ENCODE results near the gene DNTT.

The DNTT gene

DNA sequence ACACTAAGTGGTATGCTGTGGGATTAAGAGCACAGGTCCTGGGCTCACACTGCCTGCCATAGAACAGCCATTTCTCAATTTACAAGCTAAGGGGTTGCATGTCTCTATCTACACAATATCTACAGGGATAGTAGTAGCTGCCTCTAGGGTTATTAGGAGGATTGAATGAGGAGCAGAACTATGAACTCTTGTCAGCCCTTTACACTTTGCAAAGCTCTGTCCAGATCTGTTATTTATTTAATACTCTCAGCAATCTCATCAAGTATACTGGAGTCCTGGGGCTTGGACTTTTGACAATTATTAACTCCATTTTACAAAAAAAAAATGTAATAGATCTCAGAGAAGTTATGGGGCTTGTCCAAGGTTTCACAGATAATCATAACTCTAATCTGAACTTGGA lies 47.8 kb downstream of the DNTT start:
- no peak for DNase-seq

DNA sequence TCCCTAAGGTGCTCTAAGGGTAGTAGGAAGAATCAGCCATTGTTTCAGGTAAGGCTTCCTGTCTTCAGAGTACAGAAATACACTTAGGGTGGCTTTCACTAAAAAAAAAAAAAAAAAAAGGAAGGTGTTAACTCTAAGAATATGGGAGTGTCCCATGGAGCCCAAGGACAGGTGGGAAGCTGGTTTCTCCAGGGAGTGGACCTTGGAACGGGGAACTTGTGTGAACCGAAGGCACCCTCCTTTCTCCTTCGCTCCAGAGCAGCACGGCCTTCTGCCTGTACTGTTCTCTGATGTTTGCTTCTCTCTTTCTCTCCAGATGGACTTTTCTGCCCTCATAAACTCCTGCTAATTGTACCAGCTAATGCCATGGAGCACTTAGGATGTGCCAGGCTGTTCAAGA lies 48.3 kb downstream of the DNTT start:
- no peak for DNase-seq

DNA sequence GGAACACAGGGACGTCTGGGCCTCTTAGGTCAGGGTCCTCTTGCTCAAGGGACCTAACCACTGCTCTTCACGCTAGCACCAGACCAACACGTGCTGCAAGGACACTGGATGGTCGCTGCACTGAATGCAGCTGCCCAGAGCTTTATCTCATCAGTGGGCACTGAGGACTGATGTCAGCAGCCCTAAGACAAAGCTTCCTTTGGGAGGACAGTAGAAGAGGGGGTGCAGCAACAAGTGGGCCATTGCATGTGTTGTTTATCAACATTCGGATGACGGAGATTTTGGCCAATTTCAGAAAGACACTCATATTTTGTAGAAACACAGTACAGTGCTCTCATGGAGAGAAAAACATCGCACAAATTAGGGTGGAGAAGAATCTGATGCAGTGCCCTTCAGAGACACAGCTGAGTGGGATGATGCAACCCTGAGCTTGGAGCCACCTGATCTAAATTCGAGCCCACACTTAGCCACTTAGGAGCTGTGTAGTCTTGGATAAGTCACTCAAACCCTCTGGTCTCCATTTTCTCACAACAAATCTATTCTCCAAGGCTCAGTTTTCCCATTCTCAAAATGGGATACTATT lies 52.9 kb downstream of the DNTT start:
- DNase-seq = no peak

DNA sequence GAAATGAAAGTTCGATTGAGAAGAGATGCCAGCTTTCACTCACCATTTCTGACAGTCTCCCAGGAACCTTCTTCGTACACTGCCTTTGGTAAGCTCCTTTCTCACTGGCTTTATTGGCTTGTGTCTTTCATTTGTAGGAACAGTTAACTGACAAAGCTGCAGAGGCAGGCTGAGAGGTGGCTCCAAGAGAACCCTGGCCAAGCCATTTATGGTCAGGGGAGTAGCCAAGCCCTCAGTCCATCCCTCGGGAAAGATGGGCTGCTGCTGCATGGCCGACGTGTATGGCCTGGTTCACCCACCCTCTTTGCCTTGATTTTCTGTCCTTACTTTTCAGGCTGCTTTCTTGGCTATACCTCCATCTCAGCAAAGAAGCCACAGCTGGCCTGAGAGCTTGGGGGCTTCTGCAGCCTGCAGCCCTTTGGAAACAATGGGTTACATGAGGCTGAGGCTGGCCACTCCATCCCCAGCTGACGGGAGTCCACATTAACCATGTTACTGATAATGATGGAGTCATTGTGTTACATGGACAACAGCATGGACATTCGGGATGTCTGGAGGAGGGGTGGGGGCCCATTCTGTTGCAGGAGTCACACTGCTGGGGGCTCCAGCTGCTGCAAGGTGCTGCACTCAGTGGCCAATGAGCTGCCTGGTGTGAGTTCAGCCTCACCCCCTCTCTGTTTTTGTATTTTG lies 54.8 kb downstream of the DNTT start, which contains the start of gene OPALIN:
Gene OPALIN (minus strand): TSS at position 152 of the 690 bp plus-strand sequence. CDS start 106 bp downstream, at position 46.
- no peak for DNase-seq

DNA sequence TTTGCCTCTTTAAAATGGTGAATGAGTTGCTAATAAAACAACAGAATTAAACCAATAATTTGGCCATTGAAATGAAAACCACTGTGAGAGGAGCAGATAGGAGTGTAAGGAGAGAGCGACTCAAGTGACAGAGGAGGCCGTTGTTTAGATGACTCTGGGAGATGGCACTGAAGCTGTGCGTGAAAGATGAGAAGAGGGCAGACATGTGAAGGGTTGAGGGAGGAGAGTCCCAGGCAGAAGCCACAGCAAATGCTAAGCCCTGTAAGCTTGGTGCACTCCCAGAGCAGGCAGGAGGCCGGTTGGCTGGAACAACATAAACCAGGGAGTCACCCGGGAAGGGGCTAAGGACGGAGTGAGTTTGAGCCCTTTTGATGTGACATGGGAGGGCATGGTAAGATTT lies 55.4 kb downstream of the DNTT start:
- no peak for DNase-seq

DNA sequence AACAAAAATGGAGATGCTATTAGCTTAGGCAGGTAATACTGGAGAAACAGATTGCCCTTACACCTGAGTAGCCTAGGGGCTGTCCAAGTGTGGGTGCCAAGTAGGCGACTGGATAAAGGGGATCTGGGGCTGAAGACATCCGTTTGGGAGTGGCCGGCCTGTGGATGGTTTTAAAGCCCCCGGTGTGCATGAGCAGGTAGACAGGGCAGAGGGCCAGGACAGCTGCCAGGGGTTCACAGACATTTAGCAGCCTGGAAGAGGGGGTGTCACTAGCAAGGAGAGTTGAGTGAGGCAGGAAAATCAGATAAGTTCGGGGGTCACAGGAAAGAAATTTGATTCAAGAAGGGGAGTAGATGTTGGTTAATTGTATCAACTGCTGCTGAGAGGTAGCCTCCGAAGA lies 56.1 kb downstream of the DNTT start:
- no peak for DNase-seq

DNA sequence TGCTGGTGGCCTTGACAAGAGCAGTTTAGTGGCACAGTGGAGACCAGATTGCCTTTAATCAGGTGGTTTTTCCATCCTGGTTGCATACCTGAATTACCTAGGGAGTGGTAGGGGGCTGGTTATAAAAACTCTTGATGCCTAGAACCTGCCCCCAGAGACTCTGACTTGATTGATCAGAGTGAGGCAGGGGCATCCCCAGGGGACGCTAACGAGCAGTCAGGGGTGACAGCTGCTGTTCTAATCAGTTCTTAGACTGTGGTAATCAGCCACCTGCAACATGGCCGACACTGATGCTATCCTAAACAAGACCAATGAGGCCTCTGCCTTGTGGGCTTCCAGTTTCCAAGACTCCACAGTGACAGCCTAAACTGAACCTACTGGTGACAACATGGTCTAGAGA lies 56.5 kb downstream of the DNTT start:
- no peak for DNase-seq

DNA sequence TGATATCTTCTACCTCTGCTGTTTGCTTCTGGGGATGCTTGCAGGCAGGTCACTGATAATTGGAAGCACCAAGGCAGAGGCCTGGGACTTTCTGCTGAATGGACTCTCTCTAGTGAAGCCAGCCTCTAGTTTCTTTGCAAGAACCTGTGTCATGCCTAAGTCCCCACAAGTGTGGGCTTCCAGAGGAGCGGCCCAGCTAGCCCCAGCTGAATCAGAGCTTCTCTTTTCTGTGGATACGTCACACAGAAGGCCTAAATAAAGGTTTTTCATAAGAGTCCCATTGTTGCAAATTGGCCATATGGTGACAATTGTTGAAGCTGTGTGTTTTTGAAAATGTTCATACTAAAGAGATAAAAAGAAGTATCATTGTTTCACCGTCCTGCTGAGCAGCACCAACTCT lies 61.3 kb downstream of the DNTT start:
- DNase-seq = no peak

DNA sequence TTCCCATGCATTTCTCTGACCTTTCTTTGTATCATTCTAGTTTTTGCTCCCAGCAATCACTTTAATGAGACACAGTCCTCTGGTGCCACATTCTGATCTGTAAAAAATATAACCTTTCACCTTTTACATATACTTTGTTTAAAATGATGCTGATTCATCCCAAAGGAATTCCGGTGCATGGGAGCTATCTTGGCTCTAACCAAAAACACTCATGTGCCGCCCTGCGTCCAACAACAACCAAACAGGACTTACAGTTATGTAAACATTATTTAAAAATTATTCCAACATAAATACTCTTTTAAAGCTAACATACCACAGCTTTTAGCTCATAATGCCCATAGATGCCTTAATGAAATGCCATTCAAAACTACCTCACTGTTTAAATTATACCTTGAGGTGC lies 62.3 kb downstream of the DNTT start:
- no peak for DNase-seq

DNA sequence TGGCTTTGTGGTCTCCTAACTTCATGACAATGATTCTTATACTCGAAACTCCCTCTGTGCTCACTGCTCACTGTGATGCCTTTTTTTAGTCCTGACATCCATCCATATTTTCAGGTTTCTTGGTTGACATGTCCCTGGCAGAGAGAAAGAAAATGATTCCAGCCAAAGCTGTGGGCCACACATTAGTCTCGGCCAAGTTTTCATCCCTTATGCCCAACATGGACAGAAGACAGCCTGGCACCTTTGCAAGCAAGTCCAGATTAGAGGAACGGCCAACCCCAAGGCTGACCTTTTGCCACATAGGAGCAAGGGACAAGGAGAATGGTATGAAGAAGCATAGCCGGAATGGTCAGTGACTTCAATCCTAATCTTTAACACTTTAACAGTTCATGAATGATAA lies 63.2 kb downstream of the DNTT start:
- DNase-seq = no peak

DNA sequence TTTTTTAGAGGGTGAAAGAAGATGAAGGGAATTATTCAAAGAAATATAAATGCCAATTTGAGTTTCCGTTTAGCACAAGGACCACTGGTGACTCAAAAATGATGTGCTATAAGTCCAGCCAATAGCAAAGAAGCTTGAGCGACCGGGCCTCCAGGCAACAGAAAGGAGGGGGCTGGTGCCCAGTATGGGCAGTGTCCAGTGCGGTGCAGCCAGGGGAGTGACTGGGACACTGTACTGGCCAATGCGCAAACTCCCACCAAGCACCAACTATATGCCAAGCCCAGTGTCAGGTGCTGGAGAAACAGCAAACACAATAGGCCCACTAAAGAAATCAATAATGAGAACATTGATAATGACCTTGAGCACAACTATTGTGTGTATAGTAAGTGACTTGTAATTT lies 64.7 kb downstream of the DNTT start:
- DNase-seq = no peak

DNA sequence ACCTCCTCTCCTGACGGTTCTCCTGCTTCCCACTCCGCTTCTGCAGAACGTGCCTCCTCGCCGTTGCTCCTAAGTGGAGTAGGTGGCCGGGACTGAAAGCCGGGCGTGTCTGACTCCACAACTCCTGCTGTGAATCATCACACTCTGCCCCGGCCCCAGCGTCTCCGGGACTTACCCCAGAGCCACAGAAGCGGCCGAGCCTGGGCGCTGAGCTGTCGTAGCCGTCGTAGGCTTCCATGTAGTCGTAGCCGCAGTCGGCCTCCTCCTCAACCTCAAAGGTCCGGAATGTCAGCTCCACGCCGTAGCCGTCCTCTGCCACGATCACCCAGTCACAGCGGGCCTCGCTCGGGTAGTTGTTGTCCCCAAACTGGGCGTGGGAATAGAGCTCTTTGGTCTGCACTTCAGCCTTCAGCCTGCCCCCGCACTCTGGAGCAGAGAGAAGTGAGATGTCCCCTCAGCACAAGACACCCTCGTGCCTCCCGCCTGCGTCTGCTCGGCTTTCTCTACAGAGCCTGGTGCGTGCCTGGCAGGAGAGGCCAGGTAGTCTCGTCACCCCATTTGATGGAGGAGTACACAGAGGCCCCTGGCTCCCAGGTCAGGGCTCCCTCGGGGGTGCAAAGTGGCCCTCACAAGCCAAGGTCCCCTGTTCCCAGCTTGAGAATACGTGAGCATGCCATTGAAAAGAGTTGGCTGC lies 65.8 kb downstream of the DNTT start:
- no peak for DNase-seq

DNA sequence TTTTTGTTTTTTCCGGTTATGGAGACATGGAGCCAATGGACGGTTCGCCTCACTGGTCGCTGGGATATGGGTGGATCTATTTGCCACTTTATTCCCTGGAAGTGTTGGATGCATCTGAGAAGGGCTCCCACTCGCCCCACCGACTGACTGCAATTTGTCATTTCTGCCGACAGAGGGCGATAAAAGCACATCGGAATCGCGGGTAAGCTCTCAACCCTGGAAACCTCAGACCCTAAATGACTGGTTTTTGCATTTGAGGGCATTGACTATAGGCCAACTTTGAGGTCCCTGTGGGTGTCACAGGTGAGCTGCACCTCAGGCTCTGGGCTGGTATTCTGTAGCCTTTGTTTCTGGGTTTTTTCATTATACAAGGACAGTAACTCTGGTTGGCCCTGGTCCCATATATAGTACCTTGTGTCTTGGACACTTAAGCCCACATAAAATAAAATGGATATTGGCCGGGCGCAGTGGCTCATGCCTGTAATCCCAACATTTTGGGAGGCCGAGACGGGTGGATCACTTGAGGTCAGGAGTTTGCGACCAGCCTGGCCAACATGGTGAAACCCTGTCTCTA lies 66.4 kb downstream of the DNTT start:
- peak; percentile 44 for DNase-seq

DNA sequence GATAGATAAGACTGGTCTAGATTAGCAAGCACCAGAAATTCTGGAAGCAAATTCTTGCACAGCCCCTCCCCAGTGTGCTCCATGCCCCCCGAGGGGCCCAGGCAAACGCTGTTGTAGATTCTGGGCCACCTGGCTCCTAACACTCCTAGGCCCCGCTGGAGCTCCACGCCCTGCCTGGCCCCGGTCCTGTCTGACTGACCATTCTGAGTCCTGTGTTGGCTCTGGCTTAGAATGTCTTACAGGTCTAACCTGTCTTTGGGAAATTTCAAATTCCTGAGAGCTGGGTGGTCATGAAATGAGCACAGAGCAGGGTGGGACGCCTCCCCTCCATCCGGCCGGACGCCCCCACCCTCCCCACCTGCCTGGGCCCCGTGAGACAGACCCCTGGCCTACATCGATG lies 67.1 kb downstream of the DNTT start:
- no peak for DNase-seq

DNA sequence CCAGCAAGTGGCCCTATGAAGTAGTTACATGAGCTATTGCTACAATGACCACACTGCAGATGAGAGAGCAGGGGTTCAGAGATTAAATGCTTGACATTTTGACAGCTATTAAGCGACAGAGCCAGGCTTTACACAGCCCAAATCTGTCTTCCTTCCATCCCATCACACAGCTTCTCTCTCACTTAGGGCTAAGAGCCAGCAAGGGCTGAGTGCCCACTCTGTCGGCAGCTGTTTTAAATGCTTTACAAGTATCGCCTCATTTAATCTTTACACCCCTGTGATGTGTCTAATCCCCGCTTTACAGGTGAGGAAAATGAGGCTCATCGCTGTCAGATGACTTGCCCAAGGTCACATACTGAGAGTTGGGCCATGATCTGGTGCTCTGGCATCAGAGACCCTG lies 69.8 kb downstream of the DNTT start:
- DNase-seq = no peak

DNA sequence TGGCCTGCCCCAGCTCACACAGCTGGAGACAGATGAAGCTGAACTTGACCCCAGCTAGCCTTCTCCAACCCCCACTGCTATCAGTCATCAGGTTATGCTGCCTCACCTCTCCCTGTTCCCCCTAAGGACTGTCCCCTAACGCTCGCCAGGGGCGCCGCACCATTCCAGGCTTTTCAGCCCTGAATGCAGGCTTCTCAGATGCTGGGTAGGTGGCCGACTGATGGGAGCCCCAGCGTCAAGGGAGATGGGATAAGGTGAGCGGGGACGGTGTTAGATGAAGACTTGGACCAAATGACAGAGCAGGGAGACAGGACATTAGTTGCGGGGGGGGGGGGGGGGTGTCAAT lies 70.4 kb downstream of the DNTT start:
- DNase-seq = no peak

DNA sequence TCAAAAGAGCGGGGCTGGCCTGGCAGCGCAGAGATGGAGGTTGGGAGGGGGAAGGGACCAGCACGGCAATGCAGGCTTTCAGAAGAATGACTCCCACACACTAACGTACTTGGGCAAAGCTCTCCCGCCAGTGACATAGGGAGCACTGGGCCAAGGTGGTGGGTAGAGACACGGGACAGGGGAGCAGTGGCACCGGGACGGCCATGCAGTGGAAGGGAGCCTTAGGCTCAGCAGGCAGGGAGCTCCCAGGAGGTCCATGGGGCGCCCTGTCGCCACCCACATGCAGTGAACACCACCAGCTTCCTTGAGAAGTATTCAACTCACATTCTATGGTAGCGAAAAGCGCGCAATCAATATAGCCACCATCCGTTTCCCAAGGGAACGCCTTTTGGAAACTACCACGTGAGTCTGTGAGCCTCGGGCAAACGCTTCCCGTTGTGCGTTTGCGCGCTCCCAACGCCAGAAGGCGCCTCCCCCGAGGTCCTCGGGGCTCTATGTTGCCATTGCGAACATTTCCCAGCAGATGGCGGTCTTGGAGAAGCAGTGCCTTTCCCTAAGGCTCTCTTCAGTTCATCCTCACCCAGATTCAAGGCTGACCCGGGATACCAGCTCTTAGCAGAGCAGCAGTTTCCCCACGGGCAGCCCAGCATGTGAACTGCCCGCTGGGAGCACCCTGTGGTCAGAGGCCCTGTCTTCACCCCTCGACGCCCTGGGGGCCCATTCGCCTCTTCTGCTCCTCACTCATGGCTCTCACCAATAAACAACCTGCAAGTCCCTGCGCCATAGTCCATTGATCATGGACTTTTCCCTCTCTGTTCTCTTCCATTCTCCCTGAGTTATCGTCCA lies 71.0 kb downstream of the DNTT start:
- DNase-seq = peak; percentile 67

DNA sequence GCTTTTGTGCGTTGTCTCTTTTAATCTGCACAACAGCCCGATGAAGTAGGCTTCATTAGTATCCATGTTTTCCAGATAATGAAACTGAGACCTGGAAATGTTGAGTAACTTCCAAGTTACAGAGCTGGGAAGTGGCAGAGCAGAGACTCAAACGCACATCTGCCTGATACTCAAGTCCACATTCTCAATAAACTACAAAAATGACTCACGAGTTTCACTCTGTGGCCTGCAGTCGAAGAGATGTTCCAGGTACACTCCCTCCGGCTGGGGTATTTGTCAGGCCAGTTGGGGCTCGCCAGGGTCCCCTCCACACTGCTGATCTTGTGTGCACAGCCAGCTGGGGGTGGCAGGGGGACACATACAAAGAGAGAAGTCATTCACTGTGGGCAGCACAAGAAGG lies 72.2 kb downstream of the DNTT start:
- DNase-seq = no peak

DNA sequence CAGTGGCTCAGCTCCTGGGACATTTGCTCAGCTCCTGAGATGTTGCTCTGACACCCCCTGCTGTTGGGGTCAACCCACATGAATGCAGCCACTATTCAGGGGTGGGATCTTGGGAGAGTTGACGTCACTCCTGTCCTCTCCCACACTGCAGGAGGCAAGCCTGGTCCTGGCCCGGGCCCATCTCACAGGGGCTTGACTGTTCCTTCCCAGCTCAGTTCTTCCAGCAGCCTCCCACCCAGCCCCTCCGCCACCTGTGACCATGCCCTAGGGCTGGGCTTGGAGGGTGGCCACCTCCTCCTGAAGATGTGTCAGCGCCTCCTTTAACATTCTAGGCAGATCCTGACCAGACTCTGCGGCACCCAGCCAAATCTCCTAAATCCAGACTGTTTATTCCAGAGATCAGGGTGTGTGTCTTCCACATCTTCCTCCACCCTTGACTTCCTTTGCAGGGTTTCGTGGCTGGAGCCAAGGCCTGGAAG lies 73.6 kb downstream of the DNTT start:
- no peak for DNase-seq

DNA sequence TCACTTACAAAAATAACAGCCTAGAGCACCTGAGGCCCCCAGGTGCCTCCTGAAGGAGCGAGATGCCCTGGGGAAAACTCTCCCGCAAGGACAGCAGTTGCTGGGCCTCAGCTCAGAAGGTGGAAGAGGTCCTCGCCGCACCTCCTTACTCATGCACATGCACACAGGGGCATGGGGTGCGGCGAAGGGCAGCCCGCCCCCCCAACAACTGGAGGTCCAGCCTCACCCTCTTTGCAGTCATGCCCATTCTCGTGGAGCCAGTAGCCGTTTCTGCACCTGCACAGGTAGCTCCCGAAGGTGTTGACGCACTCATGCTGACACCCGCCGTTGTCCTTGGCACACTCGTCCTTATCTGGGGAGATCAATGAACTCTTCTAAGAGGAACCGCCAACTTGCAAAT lies 74.5 kb downstream of the DNTT start:
- no peak for DNase-seq

DNA sequence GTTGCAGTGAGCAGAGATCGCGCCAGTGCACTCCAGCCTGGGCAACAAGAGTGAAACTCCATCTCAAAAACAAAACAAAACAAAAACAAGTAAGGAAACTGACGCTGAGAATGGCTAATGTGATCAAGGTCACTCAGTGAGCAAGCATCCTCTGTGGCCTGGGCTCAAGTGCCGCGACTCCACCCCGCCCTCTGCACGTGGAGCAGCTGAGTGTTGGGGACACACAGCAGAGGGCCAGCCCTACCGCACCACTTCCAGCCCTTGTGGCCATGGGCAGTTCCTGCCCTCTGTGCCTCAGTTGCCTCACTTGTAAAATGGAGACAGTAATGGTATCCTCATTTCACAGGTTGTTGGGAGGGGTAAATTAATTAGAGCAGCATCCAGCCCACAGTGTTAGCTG lies 75.5 kb downstream of the DNTT start:
- DNase-seq = no peak

DNA sequence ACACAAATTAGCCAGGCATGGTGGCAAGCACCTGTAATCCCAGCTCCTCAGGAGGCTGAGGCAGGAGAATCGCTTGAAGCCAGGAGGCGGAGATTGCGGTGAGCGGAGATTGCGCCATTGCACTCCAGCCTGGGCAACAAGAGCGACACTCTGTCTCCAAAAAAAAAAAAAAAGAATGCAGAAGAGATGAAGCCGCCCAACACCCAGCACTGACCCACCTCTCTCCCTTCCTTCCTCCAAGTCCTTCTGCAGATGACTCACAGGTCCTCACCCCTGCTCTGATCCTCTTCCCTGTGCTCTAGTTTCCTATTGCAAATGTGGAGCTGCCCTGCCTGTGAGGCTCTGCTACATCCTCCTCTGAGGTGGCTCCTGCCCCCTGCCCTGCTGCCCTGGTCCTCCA lies 76.6 kb downstream of the DNTT start:
- DNase-seq = no peak

DNA sequence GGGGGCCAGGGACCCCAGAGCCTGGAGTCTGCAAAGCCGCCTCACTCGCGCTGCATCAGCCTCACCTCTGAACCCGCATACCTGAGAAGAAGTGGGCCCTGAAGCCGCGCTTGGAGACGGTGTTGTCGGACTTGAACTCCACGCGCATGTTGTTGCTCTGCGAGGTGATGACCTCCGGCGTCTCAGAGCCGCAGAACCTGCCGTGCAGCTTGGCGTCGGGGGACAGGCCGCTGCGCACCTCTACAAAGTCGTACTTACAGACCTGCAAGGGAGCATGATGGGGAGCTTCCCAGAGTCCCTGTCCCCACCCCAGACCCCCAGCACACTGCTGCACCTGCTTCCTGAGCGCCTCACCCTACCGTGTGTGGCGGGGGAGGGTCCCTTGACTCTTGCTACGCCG lies 80.3 kb downstream of the DNTT start:
- no peak for DNase-seq

Measured in activated CD4-positive, alpha-beta T cell treated with anti-CD3 and anti-CD28 coated beads, Interleukin-2, amount 50 U/mL, for 1 hour (primary cell).